ENCODE data around the gene FBXL7.

FBXL7 gene

DNA sequence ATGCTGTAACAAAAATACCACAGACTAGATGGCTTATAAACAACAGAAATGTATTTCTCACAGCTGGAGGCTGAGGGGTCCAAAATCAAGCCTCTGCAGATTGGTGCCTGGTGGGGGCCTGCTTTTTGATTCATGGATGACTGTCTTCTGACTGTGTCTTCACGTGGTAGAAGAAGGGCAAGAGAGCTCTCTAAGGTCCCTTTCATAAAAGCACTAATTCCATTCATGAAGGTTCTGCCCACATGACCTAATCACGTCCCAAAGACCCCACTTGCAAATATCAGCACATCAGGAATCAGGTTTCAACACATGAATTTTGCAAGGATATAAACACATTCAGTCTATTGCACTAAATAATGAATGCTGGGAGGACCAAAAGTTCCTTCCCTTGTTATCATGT lies 401.2 kb downstream of the FBXL7 start:
- DNase-seq (ENCODE audit: extremely low read depth, insufficient read length), result no peak
- no peaks in the 10 kb centered on the region for H3K27me3 ChIP-seq (replicated peaks; ENCODE audit: control insufficient read depth, insufficient read depth, low read length)
- TF ChIP-seq CTCF (IDR thresholded peaks at IDR 0.05; ENCODE audit: insufficient read depth, low read length, poor library complexity, severe bottlenecking), result no peak
- H3K36me3 ChIP-seq (ENCODE audit: control insufficient read depth, insufficient read depth, low read length), result no peaks in the 10 kb centered on the region
- no peak overlapping the region for H3K4me3 ChIP-seq (replicated peaks; ENCODE audit: low read depth, low read length)

- Histone ChIP-seq H3K27me3 (replicated peaks; ENCODE audit: control insufficient read depth, insufficient read depth, low read length) (no peaks in the 10 kb centered on the region), H3K4me3 (replicated peaks; ENCODE audit: low read depth, low read length) (no peak overlapping the region), H3K36me3 (ENCODE audit: control insufficient read depth, insufficient read depth, low read length) (no peaks in the 10 kb centered on the region)
- no peak for TF ChIP-seq CTCF (IDR thresholded peaks at IDR 0.05; ENCODE audit: insufficient read depth, low read length, poor library complexity, severe bottlenecking)
- no peak for DNase-seq (ENCODE audit: extremely low read depth, insufficient read length)
These were observed 402.1 kb downstream of the FBXL7 start for GRCh38 chr5:15902066-15902465.

DNA sequence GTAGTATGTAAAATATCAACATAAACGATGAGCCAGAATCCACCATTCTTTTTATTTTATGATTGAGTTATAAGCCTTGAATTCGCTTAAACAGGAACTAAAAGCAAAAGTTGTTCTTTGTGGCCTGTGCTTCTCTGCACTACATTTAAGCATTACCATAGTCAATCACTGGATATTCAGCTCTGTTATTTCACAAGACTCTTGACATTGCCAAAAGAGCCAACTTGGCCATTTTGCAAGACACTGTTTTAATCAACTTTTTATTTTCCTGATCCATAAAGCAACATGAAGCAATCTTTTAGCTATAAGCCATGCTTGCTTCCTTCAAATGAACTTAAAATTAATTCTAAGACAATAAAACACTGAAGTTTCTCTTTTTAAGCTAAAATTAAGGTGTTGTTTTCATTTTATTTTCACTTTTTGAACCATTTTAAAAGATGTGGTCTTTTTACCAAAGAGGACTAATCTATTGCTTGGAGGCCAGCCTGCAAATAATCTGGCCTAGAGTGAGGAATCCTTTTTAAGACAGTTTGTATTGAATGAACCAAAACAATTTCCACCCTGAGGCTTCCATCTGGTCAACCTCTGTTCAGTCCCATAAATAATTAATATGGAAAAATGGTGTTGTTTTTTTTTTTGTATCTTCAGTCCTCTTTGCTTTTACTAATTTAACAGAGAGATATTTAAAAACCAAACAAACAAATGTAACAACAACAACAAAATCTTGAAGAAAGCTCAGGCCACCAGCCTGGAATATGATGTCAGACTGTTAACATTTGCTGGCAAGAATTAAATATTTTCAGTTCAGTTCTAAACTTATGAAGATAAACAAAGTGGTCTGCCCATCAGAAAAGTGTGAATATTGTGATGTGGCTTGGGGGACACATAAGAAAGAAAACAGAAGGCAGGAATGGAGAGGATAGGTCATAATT lies 405.2 kb downstream of the FBXL7 start:
- no peak for DNase-seq (ENCODE audit: extremely low read depth, insufficient read length)
- Histone ChIP-seq H3K27me3 (replicated peaks; ENCODE audit: control insufficient read depth, insufficient read depth, low read length) (no peaks in the 10 kb centered on the region), H3K36me3 (ENCODE audit: control insufficient read depth, insufficient read depth, low read length) (no peaks in the 10 kb centered on the region), H3K4me3 (replicated peaks; ENCODE audit: low read depth, low read length) (no peak overlapping the region)
- no peak for TF ChIP-seq CTCF (IDR thresholded peaks at IDR 0.05; ENCODE audit: insufficient read depth, low read length, poor library complexity, severe bottlenecking)

DNA sequence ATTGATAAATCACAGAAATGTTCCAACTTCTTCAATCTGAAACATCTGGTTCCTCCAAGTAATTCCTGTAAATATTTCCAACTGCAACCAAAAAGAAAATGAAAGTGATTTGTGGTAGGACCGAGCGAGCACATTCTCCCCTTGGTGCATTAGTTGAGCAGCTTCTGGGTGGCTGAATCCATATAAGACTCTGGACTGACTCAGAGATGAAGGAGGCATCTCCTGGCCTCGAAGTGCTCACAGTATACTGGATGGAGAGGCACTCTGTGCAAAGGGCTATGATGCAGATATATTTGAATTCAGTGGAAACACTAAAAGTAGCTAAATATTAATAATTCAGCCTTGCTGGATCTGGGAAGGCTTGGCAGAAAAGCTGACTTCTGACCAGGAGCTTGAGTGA lies 414.7 kb downstream of the FBXL7 start:
- DNase-seq (ENCODE audit: extremely low read depth, insufficient read length), result no peak
- TF ChIP-seq CTCF (IDR thresholded peaks at IDR 0.05; ENCODE audit: insufficient read depth, low read length, poor library complexity, severe bottlenecking), result no peak
- H3K4me3 ChIP-seq (replicated peaks; ENCODE audit: low read depth, low read length), result no peak overlapping the region
- H3K36me3 ChIP-seq (ENCODE audit: control insufficient read depth, insufficient read depth, low read length), result no peaks in the 10 kb centered on the region
- H3K27me3 ChIP-seq (replicated peaks; ENCODE audit: control insufficient read depth, insufficient read depth, low read length), result no peaks in the 10 kb centered on the region

GRCh38 chr5:15926586-15926985 lies 426.6 kb downstream of the FBXL7 start:
- Histone ChIP-seq H3K36me3 (ENCODE audit: control insufficient read depth, insufficient read depth, low read length) (no peaks in the 10 kb centered on the region), H3K27me3 (replicated peaks; ENCODE audit: control insufficient read depth, insufficient read depth, low read length) (no peaks in the 10 kb centered on the region), H3K4me3 (replicated peaks; ENCODE audit: low read depth, low read length) (no peak overlapping the region)
- TF ChIP-seq CTCF (IDR thresholded peaks at IDR 0.05; ENCODE audit: insufficient read depth, low read length, poor library complexity, severe bottlenecking), result no peak
- no peak for DNase-seq (ENCODE audit: extremely low read depth, insufficient read length)
